GM18909 (cell line): Measurements from ENCODE around the gene CALHM5.

Source experiments
- ATAC-seq: cut with Tn5 transposase; IDR thresholded peaks from one replicate; pipeline ENCODE4 v1.9.1; 2021; ENCODE audit warnings: mild to moderate bottlenecking; ENCODE audit not compliant: unreplicated experiment, poor library complexity

CALHM5 gene

GRCh38 chr6:116572162-116572561, 60.7 kb downstream of the CALHM5 start:
- no peak for ATAC-seq
